ENCODE results near the gene SRM. TPM values are rescaled to one million over a fixed set of nuclear protein-coding genes. Genes with fewer than 3 reads are reported as not detected.
A peak's percentile ranks its signal among the peaks of the same experiment; 100 is the strongest.
"Not testable (repeated sequence)": the region's sequence is repeated elsewhere in the genome, so short reads cannot be mapped to it uniquely, and the experiment has no call there.

The SRM gene
- polyA plus RNA-seq, 4 donors = 40.0 to 55.3 (median 42.6) TPM

DNA sequence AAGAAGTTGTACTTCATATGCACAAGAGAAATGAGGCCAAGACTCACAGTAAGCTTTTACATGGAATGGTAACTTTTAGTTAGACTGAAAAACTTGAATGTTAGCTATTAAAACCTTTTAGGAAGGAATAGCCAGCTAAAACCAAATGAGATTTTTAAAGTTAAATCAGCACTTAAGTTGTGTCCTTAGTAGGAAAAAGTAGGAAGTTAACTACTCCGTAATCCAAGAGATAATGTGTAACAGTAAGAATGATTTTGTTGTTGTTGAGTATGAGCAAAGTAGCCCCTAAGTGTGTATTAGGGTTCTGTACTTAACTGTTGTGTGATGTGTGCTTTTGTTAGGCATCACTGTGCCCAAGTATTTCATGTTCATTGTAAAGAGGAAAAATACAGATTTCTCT is 34.2 kb downstream of the SRM start:
- no peak for DNase-seq (ENCODE audit: low read depth in 4 of 4, low spot score in 3 of 4)

DNA sequence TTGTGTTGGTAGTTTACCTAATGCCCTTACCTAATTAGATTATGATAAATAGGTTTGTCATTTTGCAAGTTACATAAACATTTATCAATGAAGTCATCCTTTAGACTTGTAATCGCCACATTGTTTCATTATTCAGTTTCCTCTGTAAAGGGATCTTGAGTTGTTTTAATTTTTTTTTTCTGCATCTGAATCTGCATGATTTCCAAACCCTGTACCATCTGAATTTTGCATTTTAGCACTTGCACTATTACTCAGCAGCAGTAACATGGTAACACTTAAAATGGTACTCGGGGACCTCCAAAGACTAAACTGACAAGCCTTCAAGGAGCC is 35.0 kb downstream of the SRM start:
- no peak for DNase-seq (ENCODE audit: low read depth in 4 of 4, low spot score in 3 of 4)

DNA sequence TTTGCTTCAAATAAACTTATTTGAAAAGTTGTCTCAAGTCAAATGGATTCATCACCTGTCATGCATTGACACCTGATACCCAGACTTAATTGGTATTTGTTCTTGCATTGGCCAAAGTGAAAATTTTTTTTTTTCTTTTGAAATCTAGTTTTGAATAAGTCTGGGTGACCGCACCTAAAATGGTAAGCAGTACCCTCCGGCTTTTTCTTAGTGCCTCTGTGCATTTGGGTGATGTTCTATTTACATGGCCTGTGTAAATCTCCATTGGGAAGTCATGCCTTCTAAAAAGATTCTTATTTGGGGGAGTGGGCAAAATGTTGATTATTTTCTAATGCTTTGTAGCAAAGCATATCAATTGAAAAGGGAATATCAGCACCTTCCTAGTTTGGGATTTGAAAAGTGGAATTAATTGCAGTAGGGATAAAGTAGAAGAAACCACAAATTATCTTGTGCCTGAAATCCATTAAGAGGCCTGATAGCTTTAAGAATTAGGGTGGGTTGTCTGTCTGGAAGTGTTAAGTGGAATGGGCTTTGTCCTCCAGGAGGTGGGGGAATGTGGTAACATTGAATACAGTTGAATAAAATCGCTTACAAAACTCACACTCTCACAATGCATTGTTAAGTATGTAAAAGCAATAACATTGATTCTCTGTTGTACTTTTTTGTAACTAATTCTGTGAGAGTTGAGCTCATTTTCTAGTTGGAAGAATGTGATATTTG is 35.5 kb downstream of the SRM start:
- no peak for DNase-seq (ENCODE audit: low read depth in 4 of 4, low spot score in 3 of 4)

DNA sequence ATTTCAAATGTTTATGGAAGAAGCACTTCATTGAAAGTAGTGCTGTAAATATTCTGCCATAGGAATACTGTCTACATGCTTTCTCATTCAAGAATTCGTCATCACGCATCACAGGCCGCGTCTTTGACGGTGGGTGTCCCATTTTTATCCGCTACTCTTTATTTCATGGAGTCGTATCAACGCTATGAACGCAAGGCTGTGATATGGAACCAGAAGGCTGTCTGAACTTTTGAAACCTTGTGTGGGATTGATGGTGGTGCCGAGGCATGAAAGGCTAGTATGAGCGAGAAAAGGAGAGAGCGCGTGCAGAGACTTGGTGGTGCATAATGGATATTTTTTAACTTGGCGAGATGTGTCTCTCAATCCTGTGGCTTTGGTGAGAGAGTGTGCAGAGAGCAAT is 36.6 kb downstream of the SRM start:
- DNase-seq (ENCODE audit: low read depth in 4 of 4, low spot score in 3 of 4) = no peak

DNA sequence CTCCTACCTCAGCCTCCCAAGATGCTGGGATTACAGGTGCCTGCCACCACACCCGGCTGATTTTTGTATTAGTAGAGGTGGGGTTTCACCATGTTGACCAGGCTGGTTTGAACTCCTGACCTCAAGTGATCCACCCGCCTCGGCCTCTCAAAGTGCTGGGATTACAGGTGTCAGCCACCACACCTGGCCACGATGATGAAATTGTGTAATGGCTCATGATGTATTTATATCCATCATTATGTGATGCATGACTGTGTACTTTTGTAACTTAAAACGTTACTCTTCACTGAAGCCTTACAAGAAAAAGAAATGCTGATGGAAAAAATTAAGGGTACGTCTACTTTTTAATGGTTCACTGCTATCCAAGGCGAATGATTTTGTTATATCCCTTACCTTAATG is 39.8 kb downstream of the SRM start:
- no peak for DNase-seq (ENCODE audit: low read depth in 4 of 4, low spot score in 3 of 4)

DNA sequence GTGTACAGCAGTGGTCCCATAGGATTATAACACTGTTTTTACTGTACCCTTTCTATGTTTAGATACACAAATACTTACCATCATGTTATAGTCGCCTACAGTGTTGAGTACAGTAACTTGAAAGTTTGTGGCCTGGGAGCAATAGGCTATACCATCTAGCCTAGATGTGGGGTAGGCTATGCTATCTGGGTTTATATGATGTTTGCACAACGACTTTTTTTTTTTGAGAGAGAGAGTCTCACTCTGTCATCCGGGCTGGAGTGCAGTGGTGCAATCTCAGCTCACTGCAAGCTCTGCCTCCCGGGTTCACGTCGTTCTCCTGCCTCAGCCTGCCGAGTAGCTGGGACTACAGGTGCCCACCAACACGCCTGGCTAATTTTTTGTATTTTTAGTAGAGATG is 40.5 kb downstream of the SRM start:
- DNase-seq (ENCODE audit: low read depth in 4 of 4, low spot score in 3 of 4) = not testable (repeated sequence)

DNA sequence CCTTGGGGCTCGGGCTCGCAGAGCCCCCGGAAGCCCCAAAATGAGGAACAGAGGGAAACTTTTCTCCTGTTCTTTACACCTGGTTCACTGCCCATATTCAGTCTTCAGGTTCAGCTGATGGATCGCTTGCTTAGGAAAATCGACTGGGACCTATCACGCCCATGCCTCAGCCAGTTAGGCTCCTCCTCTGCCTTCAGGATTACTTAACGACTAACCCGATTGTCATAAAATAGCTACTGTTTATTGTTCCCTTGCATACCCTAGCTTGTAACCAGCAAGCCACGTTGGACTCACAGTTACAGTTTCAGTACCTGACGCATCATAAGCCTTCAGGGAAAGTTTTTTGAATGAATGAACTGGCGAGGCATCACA is 46.7 kb downstream of the SRM start:
- peak in 1 of 4 donors; percentile 10 for DNase-seq (ENCODE audit: low read depth in 4 of 4, low spot score in 3 of 4)

DNA sequence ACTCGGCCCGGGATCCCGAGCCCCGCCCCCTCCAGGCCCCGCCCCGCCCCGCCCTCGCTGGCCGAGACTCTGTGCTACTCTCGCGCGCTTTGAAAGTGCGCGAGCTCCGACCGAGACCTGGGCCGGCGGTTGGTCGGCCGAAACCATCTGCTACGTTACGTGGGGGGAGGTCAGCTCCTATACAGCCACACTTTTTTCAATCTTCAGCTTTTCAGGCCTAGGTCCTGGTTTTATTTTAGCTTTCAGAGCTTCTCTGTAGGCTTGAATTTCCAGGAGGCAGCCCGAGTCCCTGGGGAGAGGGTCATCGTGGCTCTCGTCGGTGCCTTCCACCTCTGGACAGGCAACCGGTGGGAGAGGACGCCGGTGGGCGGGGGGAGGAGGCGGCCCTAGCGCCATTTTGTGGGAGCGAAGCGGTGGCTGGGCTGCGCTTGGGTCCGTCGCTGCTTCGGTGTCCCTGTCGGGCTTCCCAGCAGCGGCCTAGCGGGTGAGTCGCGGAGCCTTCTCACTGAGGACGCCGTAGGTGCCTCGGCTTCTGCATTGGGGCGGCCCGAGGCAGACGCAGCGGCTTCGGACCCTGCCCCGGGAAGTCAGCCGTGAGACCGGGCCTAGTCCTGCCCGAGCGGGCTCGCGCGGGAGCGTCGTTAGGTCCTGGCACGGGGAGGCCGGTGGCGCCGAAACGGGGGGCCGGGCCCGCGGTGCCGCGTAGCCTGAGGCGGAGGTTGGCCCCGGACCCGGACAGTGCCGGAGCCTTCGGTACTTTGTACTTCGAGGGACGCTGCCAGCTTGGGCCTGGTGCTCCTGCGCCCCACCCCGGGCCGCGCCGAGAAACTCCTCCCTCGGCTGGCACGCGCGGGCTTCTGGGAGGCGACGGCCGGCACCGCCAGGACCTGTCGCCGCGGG is 47.3 kb downstream of the SRM start, which contains the start of gene TARDBP:
TARDBP (plus strand) TSS at position 395 of the 900 bp plus-strand sequence. CDS start 1,074 bp downstream, outside the sequence.
- DNase-seq (ENCODE audit: low read depth in 4 of 4, low spot score in 3 of 4) = peak; percentile 86 to 89 (median 87)

Other genes with a start within 250 kb of the SRM start
- 100 to 1,000 TPM; 304 to 313 (median 308) TPM for gene TARDBP, start 47.4 kb downstream of the SRM start, polyA plus RNA-seq (ENCODE audit: insufficient read length in 4 of 4)
- 1 to 10 TPM; 2.6 to 6.0 (median 3.9) TPM for gene MASP2, start 12.8 kb downstream of the SRM start, polyA plus RNA-seq (ENCODE audit: insufficient read length in 4 of 4)
- 10 to 100 TPM; 73.5 to 95.5 (median 86.4) TPM for gene EXOSC10, start 39.9 kb upstream of the SRM start, polyA plus RNA-seq (ENCODE audit: insufficient read length in 4 of 4)
- gene ANGPTL7, start 129.3 kb upstream of the SRM start, polyA plus RNA-seq (ENCODE audit: insufficient read length in 4 of 4) = under 1 TPM in 2 of 4 donors, not detected in 2; 0.13 to 0.17 TPM
- 10 to 100 TPM; 36.7 to 44.1 (median 39.4) TPM for gene MTOR, start 202.5 kb upstream of the SRM start, polyA plus RNA-seq (ENCODE audit: insufficient read length in 4 of 4)
- gene UBIAD1, start 213.2 kb upstream of the SRM start, polyA plus RNA-seq (ENCODE audit: insufficient read length in 4 of 4) = 10 to 100 TPM; 15.1 to 17.6 (median 17.2) TPM